ENCODE results near the gene SNRNP25. TPM values are rescaled to one million over a fixed set of nuclear protein-coding genes. Genes with fewer than 3 reads are reported as not detected.
"Not testable (repeated sequence)": the region's sequence is repeated elsewhere in the genome, so short reads cannot be mapped to it uniquely, and the experiment has no call there.

SNRNP25 gene
- total RNA-seq, 4 donors from 2014 or later: 22.0 to 33.6 (median 25.7) TPM

- Histone ChIP-seq H3K27ac (replicated peaks in 1 of 4) (no peak overlapping the region), H3K9me3 (no peaks in the 10 kb centered on the region), H3K4me1 (no peaks in the 10 kb centered on the region), H3K4me3 (no peak overlapping the region), H3K36me3 (no peaks in the 10 kb centered on the region), H3K27me3 (no peaks in the 10 kb centered on the region)
- 93% methylated on average over 12 of the region's 15 CpGs for WGBS
- no peak for DNase-seq (ENCODE audit: extremely low spot score)
- TF ChIP-seq CTCF (IDR thresholded peaks at IDR 0.05): no peak
- TF ChIP-seq POLR2AphosphoS5 (IDR thresholded peaks at IDR 0.05): no peak
- no peak for TF ChIP-seq EP300 (IDR thresholded peaks at IDR 0.05)
- no peak for TF ChIP-seq POLR2A (IDR thresholded peaks at IDR 0.05; ENCODE audit: low read depth)
- intact Hi-C loops (cut with DNase I): no loop called here
Observed at GRCh38 chr16:36336-36984, 17.2 kb upstream of the SNRNP25 start.

- H3K27me3 ChIP-seq: no peaks in the 10 kb centered on the region
- H3K27ac ChIP-seq (replicated peaks in 1 of 4): no peak overlapping the region
- no peaks in the 10 kb centered on the region for H3K4me1 ChIP-seq
- no peak overlapping the region for H3K4me3 ChIP-seq
- WGBS: 86% methylated on average over 5 of the region's 5 CpGs
- no peaks in the 10 kb centered on the region for H3K9me3 ChIP-seq
- TF ChIP-seq EP300 (IDR thresholded peaks at IDR 0.05) (no peak), CTCF (IDR thresholded peaks at IDR 0.05) (no peak), POLR2AphosphoS5 (IDR thresholded peaks at IDR 0.05) (no peak)
- peaks cover 0 to under 1% (median 0%) of the 10 kb centered on the region in 4 donors for H3K36me3 ChIP-seq
- no peak for DNase-seq (ENCODE audit: extremely low spot score)
- intact Hi-C loops (cut with DNase I): no loop called here
Observed at GRCh38 chr16:37511-37910, 16.1 kb upstream of the SNRNP25 start.

- H3K36me3 ChIP-seq; DNase-seq (ENCODE audit: extremely low spot score); H3K9me3 ChIP-seq; intact Hi-C loops (cut with DNase I); H3K27ac ChIP-seq (replicated peaks in 1 of 4); H3K27me3 ChIP-seq; H3K4me3 ChIP-seq; H3K4me1 ChIP-seq: not testable (repeated sequence)
- 92% methylated on average over 10 of the region's 11 CpGs for WGBS
Observed at GRCh38 chr16:38206-38605, 15.4 kb upstream of the SNRNP25 start.

- Histone ChIP-seq H3K4me3 (no peak overlapping the region), H3K9me3 (no peaks in the 10 kb centered on the region), H3K27ac (replicated peaks in 1 of 4) (no peak overlapping the region), H3K4me1 (no peaks in the 10 kb centered on the region), H3K36me3 (peaks cover 0 to 12% (median 2%) of the 10 kb centered on the region in 4 donors), H3K27me3 (no peaks in the 10 kb centered on the region)
- intact Hi-C loops (cut with DNase I): no loop called here
- DNase-seq (ENCODE audit: extremely low spot score): no peak
- WGBS: 84% methylated on average over 12 of the region's 13 CpGs
- TF ChIP-seq POLR2AphosphoS5 (IDR thresholded peaks at IDR 0.05) (no peak), CTCF (IDR thresholded peaks at IDR 0.05) (no peak), EP300 (IDR thresholded peaks at IDR 0.05) (no peak), POLR2A (IDR thresholded peaks at IDR 0.05; ENCODE audit: low read depth) (no peak)
Observed at GRCh38 chr16:38941-39892, 14.4 kb upstream of the SNRNP25 start.

- TF ChIP-seq POLR2AphosphoS5 (IDR thresholded peaks at IDR 0.05): no peak
- no peak for TF ChIP-seq POLR2A (IDR thresholded peaks at IDR 0.05; ENCODE audit: low read depth)
- TF ChIP-seq EP300 (IDR thresholded peaks at IDR 0.05): no peak
- no peak for TF ChIP-seq CTCF (IDR thresholded peaks at IDR 0.05)
- intact Hi-C loops (cut with DNase I): no loop called here
- Histone ChIP-seq H3K4me3 (no peak overlapping the region), H3K9me3 (no peaks in the 10 kb centered on the region), H3K36me3 (peaks cover 0 to 36% (median 19%) of the 10 kb centered on the region in 4 donors), H3K4me1 (no peaks in the 10 kb centered on the region), H3K27me3 (no peaks in the 10 kb centered on the region), H3K27ac (replicated peaks in 1 of 4) (no peak overlapping the region)
- WGBS: 89% methylated on average over 22 of the region's 22 CpGs
- DNase-seq (ENCODE audit: extremely low spot score): no peak
Observed at GRCh38 chr16:41439-42068, 12.1 kb upstream of the SNRNP25 start.

Data from esophagus muscularis mucosa (tissue), 4 donors.